Non-pigmented ciliary epithelial cell (primary cell): ENCODE results near the gene PPM1L.
A peak's percentile ranks its signal among the peaks of the same experiment; 100 is the strongest.
"Not testable (repeated sequence)": the region's sequence is repeated elsewhere in the genome, so short reads cannot be mapped to it uniquely, and the experiment has no call there.

ENCODE experiments used
- DNase-seq: peaks from one replicate; pipeline ENCODE4 v3.0.0-alpha.2; 2010; ENCODE audit warnings: low read depth

The PPM1L gene

GRCh38 chr3:160755776-160756304 lies at the start of gene PPM1L:
Gene PPM1L, plus strand, starts transcription at chr3:160756231.
- DNase-seq, result no peak

- peak; percentile 31 for DNase-seq
Measured at GRCh38 chr3:160707187-160707794, 48.7 kb upstream of the PPM1L start.

- DNase-seq, result no peak
Measured at GRCh38 chr3:160709477-160710182, 46.4 kb upstream of the PPM1L start.

GRCh38 chr3:160713144-160713543 lies 42.9 kb upstream of the PPM1L start:
- DNase-seq, result not testable (repeated sequence)

GRCh38 chr3:160719710-160720109 lies 36.3 kb upstream of the PPM1L start:
- no peak for DNase-seq

- no peak for DNase-seq
Measured at GRCh38 chr3:160720123-160720746, 35.8 kb upstream of the PPM1L start.

GRCh38 chr3:160722331-160722730 lies 33.7 kb upstream of the PPM1L start:
- no peak for DNase-seq

GRCh38 chr3:160725338-160725737 lies 30.7 kb upstream of the PPM1L start:
- no peak for DNase-seq

GRCh38 chr3:160735826-160736225 lies 20.2 kb upstream of the PPM1L start:
- no peak for DNase-seq

- no peak for DNase-seq
Measured at GRCh38 chr3:160738048-160738447, 18.0 kb upstream of the PPM1L start.

GRCh38 chr3:160739079-160739478 lies 17.0 kb upstream of the PPM1L start:
- DNase-seq, result no peak

- no peak for DNase-seq
Measured at GRCh38 chr3:160746976-160747375, 9.1 kb upstream of the PPM1L start.

GRCh38 chr3:160747422-160747821 lies 8.6 kb upstream of the PPM1L start:
- DNase-seq, result no peak

GRCh38 chr3:160748231-160748630 lies 7.8 kb upstream of the PPM1L start:
- no peak for DNase-seq

- no peak for DNase-seq
Measured at GRCh38 chr3:160748787-160749186, 7.2 kb upstream of the PPM1L start.

- no peak for DNase-seq
Measured at GRCh38 chr3:160753953-160754352, 2.1 kb upstream of the PPM1L start.

GRCh38 chr3:160754371-160754854 lies 1.6 kb upstream of the PPM1L start:
- no peak for DNase-seq

GRCh38 chr3:160754855-160755747 lies 930 bp upstream of the PPM1L start:
- DNase-seq, result peak; percentile 50

GRCh38 chr3:160757233-160758106 lies 1.4 kb downstream of the PPM1L start:
- no peak for DNase-seq

- no peak for DNase-seq
Measured at GRCh38 chr3:160758929-160759577, 3.0 kb downstream of the PPM1L start.
